ENCODE data around the gene FOCAD.

- TF ChIP-seq TCF4 (CRISPR knock-in tag; IDR thresholded peaks at IDR 0.05; ENCODE audit: borderline replicate concordance) (no peak), ZFP30 (CRISPR knock-in tag; IDR thresholded peaks at IDR 0.05) (no peak), RARB (CRISPR knock-in tag; IDR thresholded peaks at IDR 0.05) (no peak), ARNTL (CRISPR knock-in tag; IDR thresholded peaks at IDR 0.05; ENCODE audit: borderline replicate concordance, low read depth) (no peak), TSHZ2 (CRISPR knock-in tag; IDR thresholded peaks at IDR 0.05) (no peak), ZNF8 (CRISPR knock-in tag; IDR thresholded peaks at IDR 0.05) (no peak), CSDC2 (CRISPR knock-in tag; IDR thresholded peaks at IDR 0.05) (no peak)
- TF ChIP-seq, protein P1, sequence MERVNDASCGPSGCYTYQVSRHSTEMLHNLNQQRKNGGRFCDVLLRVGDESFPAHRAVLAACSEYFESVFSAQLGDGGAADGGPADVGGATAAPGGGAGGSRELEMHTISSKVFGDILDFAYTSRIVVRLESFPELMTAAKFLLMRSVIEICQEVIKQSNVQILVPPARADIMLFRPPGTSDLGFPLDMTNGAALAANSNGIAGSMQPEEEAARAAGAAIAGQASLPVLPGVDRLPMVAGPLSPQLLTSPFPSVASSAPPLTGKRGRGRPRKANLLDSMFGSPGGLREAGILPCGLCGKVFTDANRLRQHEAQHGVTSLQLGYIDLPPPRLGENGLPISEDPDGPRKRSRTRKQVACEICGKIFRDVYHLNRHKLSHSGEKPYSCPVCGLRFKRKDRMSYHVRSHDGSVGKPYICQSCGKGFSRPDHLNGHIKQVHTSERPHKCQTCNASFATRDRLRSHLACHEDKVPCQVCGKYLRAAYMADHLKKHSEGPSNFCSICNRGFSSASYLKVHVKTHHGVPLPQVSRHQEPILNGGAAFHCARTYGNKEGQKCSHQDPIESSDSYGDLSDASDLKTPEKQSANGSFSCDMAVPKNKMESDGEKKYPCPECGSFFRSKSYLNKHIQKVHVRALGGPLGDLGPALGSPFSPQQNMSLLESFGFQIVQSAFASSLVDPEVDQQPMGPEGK (CRISPR knock-in tag; IDR thresholded peaks at IDR 0.05; ENCODE audit: borderline replicate concordance), result no peak
Observed at GRCh38 chr9:20664501-20664900, 19.6 kb upstream of the FOCAD start.

All from SK-N-SH treated with all-trans-retinoic acid at 6 μM for 48 hours (cell line).